Stomach (tissue), 4 donors: ENCODE results near the gene CCDC6.

Experiments
- CTCF ChIP-seq, 7 experiments: fragments of 450-650 bp in 4 of 7; fragments of 200-600 bp in 3 of 7; sonication (generic) in 3 of 7; IDR thresholded peaks; one replicate each; pipeline ENCODE4 v1.5.1; 2016 to 2019; ENCODE audit warnings: antibody characterized with exemption in 7 of 7, control low read depth in 2 of 7, mild to moderate bottlenecking in 1 of 7
- EP300 ChIP-seq: sonication (generic); formaldehyde crosslinking; IDR thresholded peaks from one replicate; pipeline ENCODE4 v1.6.1; 2017; ENCODE audit warnings: antibody characterized with exemption
- POLR2A ChIP-seq, 4 donors: fragments of 450-650 bp; IDR thresholded peaks; one replicate each; pipeline ENCODE4 v1.6.1; 2016; ENCODE audit warnings: antibody characterized with exemption in 4 of 4, control low read depth in 2 of 4, mild to moderate bottlenecking in 1 of 4, moderate library complexity in 1 of 4
- POLR2AphosphoS5 ChIP-seq, 3 donors: sonication (generic); formaldehyde crosslinking; IDR thresholded peaks; one replicate each; pipeline ENCODE4 v1.6.1; 2016; ENCODE audit warnings: antibody characterized with exemption in 3 of 3

GRCh38 chr10:59869594-59869940 lies 36.8 kb downstream of the CCDC6 start:
- TF ChIP-seq CTCF (IDR thresholded peaks at IDR 0.05) (no peak), POLR2A (IDR thresholded peaks at IDR 0.05) (no peak), EP300 (no peak), POLR2AphosphoS5 (IDR thresholded peaks at IDR 0.05) (no peak)
